Measurements from ENCODE around the gene ZBTB7B.

The ZBTB7B gene

DNA sequence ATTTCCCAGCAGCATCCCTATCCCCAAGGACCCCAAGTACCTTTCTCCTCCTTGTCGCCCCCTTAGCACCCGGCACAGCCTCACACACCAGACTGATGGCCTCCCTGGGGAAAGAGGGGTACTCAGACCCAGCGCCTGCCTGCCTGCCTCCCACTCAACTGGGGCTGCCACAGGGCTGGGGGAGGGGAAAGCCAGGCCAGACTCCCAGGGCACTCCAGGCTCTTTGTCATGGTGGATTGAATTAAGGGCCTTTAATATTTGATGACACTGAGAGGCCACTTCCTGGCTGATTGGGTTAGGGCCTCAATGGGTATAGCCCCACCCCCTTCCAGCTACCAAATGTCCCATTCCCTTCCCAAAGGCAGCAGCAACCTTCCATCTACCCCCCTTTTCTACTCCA lies 33.9 kb upstream of the ZBTB7B start:
- Histone ChIP-seq H3K4me1 (ENCODE audit: control insufficient read depth in 2 of 2, insufficient read depth in 1 of 2, low read depth in 1 of 2, low read length in 2 of 2) (peaks cover 27 to 30% of the 10 kb centered on the region in 2 donors), H3K27ac (replicated peaks; ENCODE audit: low read length) (no peak overlapping the region), H2BK12ac (ENCODE audit: low read length) (no peak overlapping the region)

DNA sequence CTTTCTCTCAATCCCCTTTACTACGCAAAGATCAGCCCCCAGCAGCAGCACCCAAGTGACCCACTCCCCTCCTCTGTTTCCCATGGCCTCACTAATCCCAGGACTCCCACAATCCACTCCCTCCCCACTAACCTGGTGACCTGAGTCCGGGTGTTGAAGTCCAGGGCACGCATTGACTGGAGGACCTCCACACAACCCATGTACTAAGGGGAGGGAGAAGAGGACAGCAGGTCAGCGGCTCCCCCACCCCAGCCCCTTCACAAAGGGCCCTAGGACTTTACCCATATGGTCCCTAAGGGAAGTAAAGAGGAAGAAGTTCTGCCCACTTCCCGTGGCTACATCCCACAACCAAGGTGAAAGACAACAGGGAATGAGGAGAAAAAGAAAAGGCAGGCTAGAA lies 33.4 kb upstream of the ZBTB7B start:
- Histone ChIP-seq H2BK5ac (ENCODE audit: low read length) (no peak overlapping the region), H2AK5ac (ENCODE audit: low read depth, low read length) (peak overlapping the region; percentile 34), H2BK12ac (ENCODE audit: low read length) (no peak overlapping the region), H3K23ac (ENCODE audit: low read depth, low read length, poor library complexity) (peak overlapping the region; percentile 25), H3K4me1 (ENCODE audit: control insufficient read depth in 2 of 2, insufficient read depth in 1 of 2, low read depth in 1 of 2, low read length in 2 of 2) (peaks cover 27 to 30% of the 10 kb centered on the region in 2 donors), H2BK15ac (ENCODE audit: low read length) (peak overlapping the region; percentile 22), H3K27me3 (ENCODE audit: control insufficient read depth in 3 of 3, insufficient read depth in 3 of 3, low read depth in 1 of 3, low read length in 3 of 3) (no peaks in the 10 kb centered on the region), H3K9ac (ENCODE audit: low read depth, low read length, poor library complexity) (peak overlapping the region; percentile 80), H2BK120ac (ENCODE audit: low read depth, low read length) (no peak overlapping the region), H3K9me3 (replicated peaks in 1 of 2; ENCODE audit: control insufficient read depth in 2 of 2, insufficient read depth in 1 of 2, low read depth in 1 of 2, low read length in 2 of 2) (no peaks in the 10 kb centered on the region), H4K8ac (ENCODE audit: low read depth, low read length) (no peak overlapping the region), H3K18ac (ENCODE audit: low read length) (peak overlapping the region; percentile 40), H3K36me3 (replicated peaks in 1 of 2; ENCODE audit: control insufficient read depth in 2 of 2, insufficient read depth in 2 of 2, low read length in 2 of 2) (peaks cover 19 to 48% of the 10 kb centered on the region in 2 donors), H4K91ac (ENCODE audit: low read depth, low read length, poor library complexity) (no peak overlapping the region), H3K4ac (ENCODE audit: low read length) (no peak overlapping the region), H2AFZ (ENCODE audit: low read length) (no peak overlapping the region), H3K4me2 (ENCODE audit: insufficient read depth, low read length, poor library complexity, severe bottlenecking) (peak overlapping the region; percentile 96), H3K14ac (ENCODE audit: low read length) (no peak overlapping the region), H3K4me3 (ENCODE audit: low read length in 2 of 2) (peak overlapping the region; percentile 50 to 77), H3K27ac (replicated peaks; ENCODE audit: low read length) (no peak overlapping the region), H3K79me1 (ENCODE audit: low read depth, low read length) (peaks cover 9% of the 10 kb centered on the region)
- WGBS, 2 donors (ENCODE audit: extremely low coverage in 2 of 2, insufficient read length in 2 of 2, insufficient replicate concordance in 1 of 2), result no CpG with 5 or more reads among the region's 5 CpGs
- DNase-seq (ENCODE audit: low spot score), result no peak

More for the DNA sequence above, 33.9 kb upstream of the ZBTB7B start:
- H3K27me3 ChIP-seq (ENCODE audit: control insufficient read depth in 3 of 3, insufficient read depth in 3 of 3, low read depth in 1 of 3, low read length in 3 of 3), result no peaks in the 10 kb centered on the region
- H3K18ac ChIP-seq (ENCODE audit: low read length), result no peak overlapping the region
- no peak overlapping the region for H3K4ac ChIP-seq (ENCODE audit: low read length)
- no peak for DNase-seq (ENCODE audit: low spot score)
- H2BK120ac ChIP-seq (ENCODE audit: low read depth, low read length), result no peak overlapping the region
- H3K9ac ChIP-seq (ENCODE audit: low read depth, low read length, poor library complexity), result peak overlapping the region; percentile 65
- no peak overlapping the region for H2AFZ ChIP-seq (ENCODE audit: low read length)
- H3K4me3 ChIP-seq (ENCODE audit: low read length in 2 of 2), result peak overlapping the region; percentile 50 to 77
- peak overlapping the region; percentile 96 for H3K4me2 ChIP-seq (ENCODE audit: insufficient read depth, low read length, poor library complexity, severe bottlenecking)
- H4K8ac ChIP-seq (ENCODE audit: low read depth, low read length), result no peak overlapping the region
- H3K23ac ChIP-seq (ENCODE audit: low read depth, low read length, poor library complexity), result no peak overlapping the region
- H3K36me3 ChIP-seq (replicated peaks in 1 of 2; ENCODE audit: control insufficient read depth in 2 of 2, insufficient read depth in 2 of 2, low read length in 2 of 2), result peaks cover 21 to 53% of the 10 kb centered on the region in 2 donors
- H2BK5ac ChIP-seq (ENCODE audit: low read length), result no peak overlapping the region
- no peak overlapping the region for H3K14ac ChIP-seq (ENCODE audit: low read length)
- peaks cover 9% of the 10 kb centered on the region for H3K79me1 ChIP-seq (ENCODE audit: low read depth, low read length)
- no peak overlapping the region for H4K91ac ChIP-seq (ENCODE audit: low read depth, low read length, poor library complexity)
- H2AK5ac ChIP-seq (ENCODE audit: low read depth, low read length), result peak overlapping the region; percentile 34
- WGBS, 2 donors (ENCODE audit: extremely low coverage in 2 of 2, insufficient read length in 2 of 2, insufficient replicate concordance in 1 of 2), result no CpG with 5 or more reads among the region's 3 CpGs
- no peaks in the 10 kb centered on the region for H3K9me3 ChIP-seq (replicated peaks in 1 of 2; ENCODE audit: control insufficient read depth in 2 of 2, insufficient read depth in 1 of 2, low read depth in 1 of 2, low read length in 2 of 2)
- no peak overlapping the region for H2BK15ac ChIP-seq (ENCODE audit: low read length)

DNA sequence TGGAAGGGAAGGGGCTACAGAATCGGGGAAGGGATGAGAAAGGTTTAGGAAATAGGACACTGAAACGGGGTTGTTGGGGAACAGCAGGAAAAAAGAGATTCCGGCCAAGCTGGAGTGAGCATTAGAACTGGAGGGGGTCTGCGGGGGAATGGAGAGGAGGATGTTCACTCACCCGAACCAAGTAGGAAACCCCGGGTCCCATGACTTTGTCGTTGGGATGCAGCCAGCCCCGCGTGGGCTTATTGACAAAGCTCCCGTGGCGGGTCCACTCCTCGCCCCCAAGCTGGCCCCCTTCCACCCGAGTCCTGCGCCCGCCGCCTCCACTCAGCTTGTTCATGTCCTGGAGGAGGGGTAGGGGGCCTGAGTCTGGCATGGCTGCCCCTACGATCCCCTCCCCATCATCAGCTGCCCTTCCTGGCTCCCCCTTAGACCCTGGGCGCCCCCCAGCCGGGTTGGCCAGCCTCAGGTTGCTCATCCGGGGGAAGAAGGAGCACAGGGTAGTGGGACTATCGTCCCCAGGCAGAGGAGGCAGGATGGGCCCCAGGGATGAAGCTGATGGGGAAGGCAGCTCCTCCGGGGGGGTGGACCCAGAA lies 32.6 kb upstream of the ZBTB7B start:
- H3K27me3 ChIP-seq (ENCODE audit: control insufficient read depth in 3 of 3, insufficient read depth in 3 of 3, low read depth in 1 of 3, low read length in 3 of 3), result no peaks in the 10 kb centered on the region
- no peak for DNase-seq (ENCODE audit: low spot score)
- no peak overlapping the region for H3K27ac ChIP-seq (replicated peaks; ENCODE audit: low read length)

DNA sequence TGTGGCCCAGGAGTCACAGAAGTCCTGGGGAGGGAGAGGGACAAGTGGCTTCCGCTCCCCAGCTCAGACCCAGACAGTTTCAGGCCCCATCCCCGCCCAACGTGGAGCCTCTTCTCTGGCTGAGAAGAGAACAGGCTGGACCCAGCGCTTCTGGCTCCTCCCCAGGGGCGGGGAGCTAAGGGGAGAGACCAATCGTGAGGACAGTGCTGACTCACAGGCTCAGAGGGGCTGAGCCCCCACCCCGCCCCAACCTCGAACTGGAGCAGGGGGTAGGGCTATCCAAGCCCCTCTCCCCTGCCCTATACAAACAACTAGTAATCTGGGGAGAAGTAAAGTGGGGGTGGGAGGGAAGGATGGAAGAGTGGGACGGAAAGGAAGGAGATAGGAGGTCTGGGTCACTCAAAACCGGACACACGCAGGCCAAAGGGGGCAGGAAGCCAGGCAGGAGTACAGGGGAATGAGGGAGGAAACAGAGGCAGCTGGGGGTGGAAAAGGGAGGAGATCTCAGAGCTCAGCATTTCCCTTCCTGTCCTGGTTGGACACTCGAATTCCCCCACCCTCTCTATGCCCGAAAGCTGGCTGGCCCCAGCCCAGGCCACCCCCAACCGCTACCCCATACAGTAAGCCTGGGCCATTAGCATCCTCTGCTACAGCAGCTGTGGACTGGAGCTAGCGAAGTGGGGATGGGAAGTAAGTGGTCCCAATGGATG lies 31.8 kb upstream of the ZBTB7B start, which contains the start of gene SHC1:
SHC1 (minus strand) TSS at position 117 of the 710 bp plus-strand sequence. CDS start 221 bp downstream, outside the sequence.
- Histone ChIP-seq H3K4me2 (ENCODE audit: insufficient read depth, low read length, poor library complexity, severe bottlenecking) (peak within 1 kb of the TSS; percentile 96), H3K27ac (replicated peaks; ENCODE audit: low read length) (peak within 1 kb of the TSS; percentile 74), H3K4me1 (ENCODE audit: control insufficient read depth in 2 of 2, insufficient read depth in 1 of 2, low read depth in 1 of 2, low read length in 2 of 2) (peaks cover 27 to 32% of the 10 kb centered on the region in 2 donors)

More for the DNA sequence above, 32.6 kb upstream of the ZBTB7B start:
- Histone ChIP-seq H3K9ac (ENCODE audit: low read depth, low read length, poor library complexity) (peak overlapping the region; percentile 80), H2BK15ac (ENCODE audit: low read length) (peak overlapping the region; percentile 73), H2BK12ac (ENCODE audit: low read length) (no peak overlapping the region), H3K4ac (ENCODE audit: low read length) (no peak overlapping the region), H3K9me3 (replicated peaks in 1 of 2; ENCODE audit: control insufficient read depth in 2 of 2, insufficient read depth in 1 of 2, low read depth in 1 of 2, low read length in 2 of 2) (no peaks in the 10 kb centered on the region), H2AK5ac (ENCODE audit: low read depth, low read length) (peak overlapping the region; percentile 85), H3K79me1 (ENCODE audit: low read depth, low read length) (peaks cover 9% of the 10 kb centered on the region), H4K91ac (ENCODE audit: low read depth, low read length, poor library complexity) (no peak overlapping the region), H3K4me2 (ENCODE audit: insufficient read depth, low read length, poor library complexity, severe bottlenecking) (peak overlapping the region; percentile 96), H2BK120ac (ENCODE audit: low read depth, low read length) (peak overlapping the region; percentile 44), H3K36me3 (replicated peaks in 1 of 2; ENCODE audit: control insufficient read depth in 2 of 2, insufficient read depth in 2 of 2, low read length in 2 of 2) (peaks cover 15 to 41% of the 10 kb centered on the region in 2 donors), H4K8ac (ENCODE audit: low read depth, low read length) (no peak overlapping the region), H2BK5ac (ENCODE audit: low read length) (peak overlapping the region; percentile 77), H2AFZ (ENCODE audit: low read length) (no peak overlapping the region), H3K4me3 (ENCODE audit: low read length in 2 of 2) (peak overlapping the region; percentile 50 to 77), H3K23ac (ENCODE audit: low read depth, low read length, poor library complexity) (peak overlapping the region; percentile 13), H3K4me1 (ENCODE audit: control insufficient read depth in 2 of 2, insufficient read depth in 1 of 2, low read depth in 1 of 2, low read length in 2 of 2) (peaks cover 27 to 30% of the 10 kb centered on the region in 2 donors), H3K14ac (ENCODE audit: low read length) (peak overlapping the region; percentile 58), H3K18ac (ENCODE audit: low read length) (peak overlapping the region; percentile 95)
- WGBS, 2 donors (ENCODE audit: extremely low coverage in 2 of 2, insufficient read length in 2 of 2, insufficient replicate concordance in 1 of 2), result no CpG with 5 or more reads among the region's 22 CpGs

More for the DNA sequence above, 31.8 kb upstream of the ZBTB7B start, which contains the start of gene SHC1:
- peak within 1 kb of the TSS; percentile 80 for H3K9ac ChIP-seq (ENCODE audit: low read depth, low read length, poor library complexity)
- H3K23ac ChIP-seq (ENCODE audit: low read depth, low read length, poor library complexity), result peak within 1 kb of the TSS; percentile 36
- peak within 1 kb of the TSS; percentile 85 for H2AK5ac ChIP-seq (ENCODE audit: low read depth, low read length)
- peak; percentile 83 for DNase-seq (ENCODE audit: low spot score)
- H2BK5ac ChIP-seq (ENCODE audit: low read length), result peak within 1 kb of the TSS; percentile 77
- H2BK15ac ChIP-seq (ENCODE audit: low read length), result peak within 1 kb of the TSS; percentile 73
- peak within 1 kb of the TSS; percentile 33 for H4K8ac ChIP-seq (ENCODE audit: low read depth, low read length)
- peak within 1 kb of the TSS; percentile 95 for H3K18ac ChIP-seq (ENCODE audit: low read length)
- peak within 1 kb of the TSS; percentile 72 for H2BK120ac ChIP-seq (ENCODE audit: low read depth, low read length)
- peak within 1 kb of the TSS; percentile 64 for H4K91ac ChIP-seq (ENCODE audit: low read depth, low read length, poor library complexity)
- H2AFZ ChIP-seq (ENCODE audit: low read length), result peak within 1 kb of the TSS; percentile 74
- peak within 1 kb of the TSS; percentile 70 for H2BK12ac ChIP-seq (ENCODE audit: low read length)
- no peaks in the 10 kb centered on the region for H3K9me3 ChIP-seq (replicated peaks in 1 of 2; ENCODE audit: control insufficient read depth in 2 of 2, insufficient read depth in 1 of 2, low read depth in 1 of 2, low read length in 2 of 2)
- no peak within 1 kb of the TSS for H3K4ac ChIP-seq (ENCODE audit: low read length)
- peaks cover 9% of the 10 kb centered on the region for H3K79me1 ChIP-seq (ENCODE audit: low read depth, low read length)
- peak within 1 kb of the TSS; percentile 58 for H3K14ac ChIP-seq (ENCODE audit: low read length)
- no peaks in the 10 kb centered on the region for H3K27me3 ChIP-seq (ENCODE audit: control insufficient read depth in 3 of 3, insufficient read depth in 3 of 3, low read depth in 1 of 3, low read length in 3 of 3)
- H3K4me3 ChIP-seq (ENCODE audit: low read length in 2 of 2), result peak within 1 kb of the TSS; percentile 50 to 77
- peaks cover 9 to 33% of the 10 kb centered on the region in 2 donors for H3K36me3 ChIP-seq (replicated peaks in 1 of 2; ENCODE audit: control insufficient read depth in 2 of 2, insufficient read depth in 2 of 2, low read length in 2 of 2)
- WGBS, 2 donors (ENCODE audit: extremely low coverage in 2 of 2, insufficient read length in 2 of 2, insufficient replicate concordance in 1 of 2), result no CpG with 5 or more reads among the region's 15 CpGs

Measured in neuronal stem cell (in vitro differentiated cells).